Tibial nerve (tissue), 4 donors: ENCODE results near the gene TCFL5. TPM values are rescaled to one million over a fixed set of nuclear protein-coding genes. Genes with fewer than 3 reads are reported as not detected.

Experiments used
- DNase-seq, 2 donors: peaks; one replicate each; pipeline ENCODE4 v3.0.0-alpha.2; 2019; ENCODE audit warnings: low spot score in 2 of 2
- H3K27ac ChIP-seq, 4 donors: fragments of 200-600 bp; sonication (generic) in 3 of 4; one replicate each; pipeline ENCODE4 v1.5.1; 2017 to 2019; ENCODE audit warnings: mild to moderate bottlenecking in 1 of 4
- H3K27me3 ChIP-seq, 2 donors: fragments of 200-600 bp; sonication (generic) in 1 of 2; one replicate each; pipeline versions ENCODE4 v1.5.1 to v1.6.0; 2017 to 2019
- H3K36me3 ChIP-seq, 3 donors: fragments of 200-600 bp; sonication (generic); one replicate each; pipeline ENCODE4 v1.5.1; 2018 to 2019
- H3K4me1 ChIP-seq, 4 donors: fragments of 200-600 bp; sonication (generic) in 3 of 4; one replicate each; pipeline ENCODE4 v1.5.1; 2017 to 2019
- H3K4me3 ChIP-seq, 4 donors: fragments of 200-600 bp; sonication (generic) in 3 of 4; one replicate each; pipeline ENCODE4 v1.5.1; 2017 to 2019; ENCODE audit warnings: mild to moderate bottlenecking in 1 of 4, moderate library complexity in 1 of 4
- H3K9me3 ChIP-seq, 4 donors: fragments of 200-600 bp; sonication (generic) in 3 of 4; one replicate each; pipeline ENCODE4 v1.5.1; 2017 to 2019
- CTCF ChIP-seq, 5 experiments: fragments of 200-600 bp in 3 of 5; fragments of 450-650 bp in 2 of 5; sonication (generic) in 3 of 5; IDR thresholded peaks; one replicate each; pipeline ENCODE4 v1.5.1; 2016 to 2019; ENCODE audit warnings: antibody characterized with exemption in 5 of 5, mild to moderate bottlenecking in 3 of 5, moderate library complexity in 2 of 5
- EP300 ChIP-seq, 2 donors: sonication (generic); formaldehyde crosslinking; IDR thresholded peaks; one replicate each; pipeline ENCODE4 v1.6.1; 2017; ENCODE audit warnings: antibody characterized with exemption in 2 of 2, mild to moderate bottlenecking in 1 of 2
- POLR2A ChIP-seq, 2 donors: fragments of 450-650 bp; IDR thresholded peaks; one replicate each; pipeline ENCODE4 v1.6.1; 2017; ENCODE audit warnings: antibody characterized with exemption in 2 of 2, mild to moderate bottlenecking in 2 of 2, moderate library complexity in 2 of 2
- WGBS, 2 donors: methylation state at CpG; one replicate each; pipeline ENCODE4 v1.1.5; 2018; 5-methylcytosine and 5-hydroxymethylcytosine counted together
- total RNA-seq, 4 donors: library from RNA; depleted of rRNA; stranded (reverse); fragments of >200 nt; gene quantifications; one replicate each; pipeline ENCODE4 v1.1.0, GENCODE V29; 2016

The TCFL5 gene
- total RNA-seq, 4 donors from 2014 or later = 9.8 to 25.1 (median 16.2) TPM

GRCh38 chr20:62829231-62830230 lies 32.1 kb downstream of the TCFL5 start:
- Histone ChIP-seq H3K36me3 (peaks cover 0 to 49% (median 0%) of the 10 kb centered on the region in 3 donors), H3K9me3 (no peaks in the 10 kb centered on the region), H3K27ac (peak overlapping the region in 1 of 4 donors; percentile 61), H3K27me3 (no peaks in the 10 kb centered on the region), H3K4me3 (no peak overlapping the region), H3K4me1 (peaks cover 0 to 47% (median 25%) of the 10 kb centered on the region in 4 donors)
- DNase-seq = no peak
- WGBS, 2 donors = 89% methylated on average over 18 to 21 of the region's 32 CpGs
- TF ChIP-seq EP300 (IDR thresholded peaks at IDR 0.05) (no peak), POLR2A (IDR thresholded peaks at IDR 0.05) (no peak), CTCF (IDR thresholded peaks at IDR 0.05) (no peak)

- TF ChIP-seq EP300 (IDR thresholded peaks at IDR 0.05) (no peak), POLR2A (IDR thresholded peaks at IDR 0.05) (no peak), CTCF (IDR thresholded peaks at IDR 0.05) (no peak)
- no peak for DNase-seq
- no peaks in the 10 kb centered on the region for H3K9me3 ChIP-seq
- H3K4me1 ChIP-seq = peaks cover 0 to 51% (median 31%) of the 10 kb centered on the region in 4 donors
- peaks cover 0 to 49% (median 0%) of the 10 kb centered on the region in 3 donors for H3K36me3 ChIP-seq
- H3K27me3 ChIP-seq = no peaks in the 10 kb centered on the region
- WGBS, 2 donors = 85 to 86% methylated on average over 26 to 29 of the region's 29 CpGs
- H3K4me3 ChIP-seq = no peak overlapping the region
- H3K27ac ChIP-seq = peak overlapping the region in 1 of 4 donors; percentile 43
These were observed 33.0 kb downstream of the TCFL5 start for GRCh38 chr20:62828511-62829230.

DNA sequence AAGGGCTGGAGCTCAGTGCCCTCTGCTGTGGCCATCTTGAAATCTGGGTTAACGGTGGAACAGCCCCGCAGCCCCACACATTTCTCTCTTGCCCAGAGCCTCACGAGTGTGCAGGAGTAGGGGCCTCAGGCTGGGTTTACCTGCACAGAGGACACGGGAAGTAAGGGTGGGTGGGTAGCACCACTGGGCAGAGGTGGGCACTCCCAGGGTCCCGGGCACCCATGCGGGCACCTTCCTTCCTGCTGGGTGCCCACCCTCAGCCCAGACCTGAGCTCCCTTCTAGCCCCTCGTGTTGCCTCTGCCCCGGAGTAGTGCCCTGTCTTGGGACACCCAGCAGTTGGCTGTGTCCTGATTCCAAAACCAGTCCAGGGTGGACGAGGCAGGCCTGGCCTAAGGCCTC lies 33.6 kb downstream of the TCFL5 start:
- TF ChIP-seq EP300 (IDR thresholded peaks at IDR 0.05) (no peak), POLR2A (IDR thresholded peaks at IDR 0.05) (no peak), CTCF (IDR thresholded peaks at IDR 0.05) (no peak)
- WGBS, 2 donors = 86 to 92% methylated on average over 9 of the region's 9 CpGs

DNA sequence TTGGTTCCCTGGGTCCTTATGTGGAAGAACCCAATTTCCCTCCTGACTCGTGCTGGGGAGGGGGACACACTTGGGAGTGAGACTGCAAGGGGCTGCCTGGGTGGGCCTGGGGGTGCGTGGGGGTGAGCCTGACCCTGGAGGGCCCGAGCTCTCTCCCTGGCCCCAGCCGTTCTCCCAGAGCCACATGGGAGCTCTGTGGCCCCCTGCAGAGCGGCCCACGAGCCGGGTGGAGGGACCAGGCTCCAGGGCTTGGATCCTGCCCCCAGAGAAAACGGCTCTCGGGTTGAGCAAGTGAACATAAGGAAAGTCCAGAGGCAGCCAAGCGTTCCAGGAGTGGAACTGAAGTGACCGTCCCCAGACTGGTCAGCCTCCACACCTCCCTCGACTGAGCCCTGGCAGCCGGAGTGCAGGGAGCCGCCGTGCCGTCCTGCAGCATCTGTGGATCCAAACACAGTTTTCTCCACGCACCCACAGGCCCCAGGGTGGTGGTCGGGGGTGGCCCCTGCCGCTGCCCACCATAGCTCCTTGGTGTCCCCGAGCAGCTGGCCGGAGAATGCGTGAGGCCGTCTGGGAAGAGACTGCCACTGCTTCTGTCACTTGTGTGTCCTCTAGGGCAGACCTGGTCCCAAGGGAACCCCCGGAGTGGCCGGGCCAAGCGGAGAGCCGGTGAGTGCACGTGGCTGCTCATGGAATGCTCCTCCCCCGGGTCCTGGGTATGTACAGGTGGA lies 34.1 kb downstream of the TCFL5 start:
- Histone ChIP-seq H3K27me3 (no peaks in the 10 kb centered on the region), H3K36me3 (peaks cover 0 to 55% (median 0%) of the 10 kb centered on the region in 3 donors), H3K9me3 (no peaks in the 10 kb centered on the region), H3K4me3 (no peak overlapping the region), H3K4me1 (peaks cover 0 to 40% (median 25%) of the 10 kb centered on the region in 4 donors), H3K27ac (peak overlapping the region in 2 of 4 donors; percentile 78 to 87)
- DNase-seq = no peak
- WGBS, 2 donors = 62 to 69% methylated on average over 9 to 27 of the region's 29 CpGs
- no peak for TF ChIP-seq POLR2A (IDR thresholded peaks at IDR 0.05)
- TF ChIP-seq EP300 (IDR thresholded peaks at IDR 0.05) = no peak
- TF ChIP-seq CTCF (IDR thresholded peaks at IDR 0.05) = no peak

More for the DNA sequence above, 33.6 kb downstream of the TCFL5 start:
- Histone ChIP-seq H3K27me3 (no peaks in the 10 kb centered on the region), H3K4me3 (no peak overlapping the region), H3K36me3 (peaks cover 0 to 49% (median 0%) of the 10 kb centered on the region in 3 donors), H3K9me3 (no peaks in the 10 kb centered on the region), H3K27ac (peak overlapping the region in 1 of 4 donors; percentile 43), H3K4me1 (peaks cover 0 to 46% (median 31%) of the 10 kb centered on the region in 4 donors)
- DNase-seq = no peak
